ENCODE measurements around the gene GPC3. TPM values are rescaled to one million over a fixed set of nuclear protein-coding genes. Genes with fewer than 3 reads are reported as not detected.

Gene GPC3
- total and polyA plus RNA-seq, 2 experiments from 2014 or later = 36.8 to 60.1 TPM

- no peak for DNase-seq (ENCODE audit: low spot score)
- no peaks in the 10 kb centered on the region for H3K27me3 ChIP-seq (ENCODE audit: insufficient read depth)
- no peak for ATAC-seq
- no peaks in the 10 kb centered on the region for H3K36me3 Mint-ChIP-seq (ENCODE audit: low read depth)
- no peak overlapping the region for H3K4me3 ChIP-seq
- no peak overlapping the region for H3K27ac Mint-ChIP-seq
- no peaks in the 10 kb centered on the region for H3K27me3 Mint-ChIP-seq (ENCODE audit: insufficient read depth, low read depth, poor library complexity)
- H3K4me1 Mint-ChIP-seq = peaks cover 9% of the 10 kb centered on the region
- H3K9me3 Mint-ChIP-seq = no peaks in the 10 kb centered on the region; the same call in 2 of the 3 replicates
- TF ChIP-seq EZH2phosphoT487 (IDR thresholded peaks at IDR 0.05; ENCODE audit: unreplicated experiment) (no peak), JUNB (IDR thresholded peaks at IDR 0.05; ENCODE audit: unreplicated experiment) (no peak)
- no peak overlapping the region for H3K4me2 ChIP-seq
- H3F3A ChIP-seq (replicated peaks; ENCODE audit: low read depth) = no peaks in the 10 kb centered on the region
- no peaks in the 10 kb centered on the region for H3K79me2 ChIP-seq (replicated peaks; ENCODE audit: insufficient read depth)
- H2AFZ ChIP-seq = no peak overlapping the region
- no peaks in the 10 kb centered on the region for H3K4me1 ChIP-seq (ENCODE audit: insufficient read depth)
- H3K27ac ChIP-seq (ENCODE audit: low read depth) = no peak overlapping the region
- no peak overlapping the region for H3K4me3 Mint-ChIP-seq
- H4K20me1 ChIP-seq (replicated peaks; ENCODE audit: insufficient read depth) = no peaks in the 10 kb centered on the region
- H3K36me3 ChIP-seq (ENCODE audit: insufficient read depth) = no peaks in the 10 kb centered on the region
- H3K9me2 ChIP-seq (ENCODE audit: insufficient read depth) = no peaks in the 10 kb centered on the region
Observed at GRCh38 chrX:134002921-134003615, 17.7 kb upstream of the GPC3 start.

- Histone ChIP-seq H2AFZ (no peak overlapping the region), H3K27me3 (ENCODE audit: insufficient read depth) (no peaks in the 10 kb centered on the region), H3K4me1 (ENCODE audit: insufficient read depth) (no peaks in the 10 kb centered on the region), H3K9me2 (ENCODE audit: insufficient read depth) (no peaks in the 10 kb centered on the region), H3K36me3 (ENCODE audit: insufficient read depth) (no peaks in the 10 kb centered on the region), H3K4me3 (no peak overlapping the region), H4K20me1 (replicated peaks; ENCODE audit: insufficient read depth) (no peaks in the 10 kb centered on the region), H3F3A (replicated peaks; ENCODE audit: low read depth) (no peaks in the 10 kb centered on the region), H3K27ac (ENCODE audit: low read depth) (no peak overlapping the region), H3K79me2 (replicated peaks; ENCODE audit: insufficient read depth) (no peaks in the 10 kb centered on the region), H3K4me2 (no peak overlapping the region)
- ATAC-seq = peak; percentile 52
- no peak for DNase-seq (ENCODE audit: low spot score)
- no peaks in the 10 kb centered on the region; the same call in 2 of the 3 replicates for H3K9me3 Mint-ChIP-seq
- TF ChIP-seq EZH2 (IDR thresholded peaks at IDR 0.05; ENCODE audit: low read depth, unreplicated experiment) (no peak), ZNF331 (CRISPR knock-in tag; IDR thresholded peaks at IDR 0.05; ENCODE audit: low read depth) (no peak)
- no peak overlapping the region for H3K4me3 Mint-ChIP-seq
- H3K27me3 Mint-ChIP-seq (ENCODE audit: insufficient read depth, low read depth, poor library complexity) = no peaks in the 10 kb centered on the region
- H3K27ac Mint-ChIP-seq = no peak overlapping the region
- H3K4me1 Mint-ChIP-seq = peaks cover 5% of the 10 kb centered on the region
- no peaks in the 10 kb centered on the region for H3K36me3 Mint-ChIP-seq (ENCODE audit: low read depth)
Observed at GRCh38 chrX:134000260-134001245, 15.2 kb upstream of the GPC3 start.

GRCh38 chrX:133999031-133999705 lies 13.8 kb upstream of the GPC3 start:
- no peaks in the 10 kb centered on the region for H3K4me1 ChIP-seq (ENCODE audit: insufficient read depth)
- H3K27ac Mint-ChIP-seq = no peak overlapping the region
- H3K9me3 Mint-ChIP-seq = no peaks in the 10 kb centered on the region; the same call in 2 of the 3 replicates
- H3K9me2 ChIP-seq (ENCODE audit: insufficient read depth) = no peaks in the 10 kb centered on the region
- ATAC-seq = no peak
- no peaks in the 10 kb centered on the region for H3K36me3 ChIP-seq (ENCODE audit: insufficient read depth)
- no peak overlapping the region for H3K4me2 ChIP-seq
- no peak for DNase-seq (ENCODE audit: low spot score)
- no peaks in the 10 kb centered on the region for H4K20me1 ChIP-seq (replicated peaks; ENCODE audit: insufficient read depth)
- H3K27me3 ChIP-seq (ENCODE audit: insufficient read depth) = no peaks in the 10 kb centered on the region
- no peak overlapping the region for H3K4me3 Mint-ChIP-seq
- no peaks in the 10 kb centered on the region for H3K27me3 Mint-ChIP-seq (ENCODE audit: insufficient read depth, low read depth, poor library complexity)
- H3K79me2 ChIP-seq (replicated peaks; ENCODE audit: insufficient read depth) = no peaks in the 10 kb centered on the region
- no peak overlapping the region for H3K4me3 ChIP-seq
- H3F3A ChIP-seq (replicated peaks; ENCODE audit: low read depth) = no peaks in the 10 kb centered on the region
- no peak overlapping the region for H3K27ac ChIP-seq (ENCODE audit: low read depth)
- peaks cover 5% of the 10 kb centered on the region for H3K4me1 Mint-ChIP-seq
- H2AFZ ChIP-seq = no peak overlapping the region
- no peaks in the 10 kb centered on the region for H3K36me3 Mint-ChIP-seq (ENCODE audit: low read depth)
- TF ChIP-seq CTCF (conservative IDR thresholded peaks at IDR 0.05; ENCODE audit: low read depth in 2 of 2) = no peak
- no peak for TF ChIP-seq NANOG (IDR thresholded peaks at IDR 0.05; ENCODE audit: borderline replicate concordance)
- no peak for TF ChIP-seq REST (IDR thresholded peaks at IDR 0.05; ENCODE audit: unreplicated experiment)
- no peak for TF ChIP-seq ZNF331 (CRISPR knock-in tag; IDR thresholded peaks at IDR 0.05; ENCODE audit: low read depth)
- TF ChIP-seq EZH2phosphoT487 (IDR thresholded peaks at IDR 0.05; ENCODE audit: unreplicated experiment) = no peak
- no peak for TF ChIP-seq CREB1 (CRISPR knock-in tag; IDR thresholded peaks at IDR 0.05; ENCODE audit: low read depth)
- no peak for TF ChIP-seq ZNF114 (CRISPR knock-in tag; IDR thresholded peaks at IDR 0.05)
- no peak for TF ChIP-seq STAT1 (IDR thresholded peaks at IDR 0.05; ENCODE audit: unreplicated experiment)
- no peak for TF ChIP-seq POLR2AphosphoS5 (IDR thresholded peaks at IDR 0.05; ENCODE audit: low read depth)
- no peak for TF ChIP-seq EZH2 (IDR thresholded peaks at IDR 0.05; ENCODE audit: low read depth, unreplicated experiment)

Measured in GM23338 (cell line).